Measurements from ENCODE around the gene EP400. TPM values are rescaled to one million over a fixed set of nuclear protein-coding genes. Genes with fewer than 3 reads are reported as not detected.
"Not testable (repeated sequence)": the region's sequence is repeated elsewhere in the genome, so short reads cannot be mapped to it uniquely, and the experiment has no call there.

Gene EP400
- total RNA-seq, 1 experiment from 2014 or later, result 3.9 TPM

DNA sequence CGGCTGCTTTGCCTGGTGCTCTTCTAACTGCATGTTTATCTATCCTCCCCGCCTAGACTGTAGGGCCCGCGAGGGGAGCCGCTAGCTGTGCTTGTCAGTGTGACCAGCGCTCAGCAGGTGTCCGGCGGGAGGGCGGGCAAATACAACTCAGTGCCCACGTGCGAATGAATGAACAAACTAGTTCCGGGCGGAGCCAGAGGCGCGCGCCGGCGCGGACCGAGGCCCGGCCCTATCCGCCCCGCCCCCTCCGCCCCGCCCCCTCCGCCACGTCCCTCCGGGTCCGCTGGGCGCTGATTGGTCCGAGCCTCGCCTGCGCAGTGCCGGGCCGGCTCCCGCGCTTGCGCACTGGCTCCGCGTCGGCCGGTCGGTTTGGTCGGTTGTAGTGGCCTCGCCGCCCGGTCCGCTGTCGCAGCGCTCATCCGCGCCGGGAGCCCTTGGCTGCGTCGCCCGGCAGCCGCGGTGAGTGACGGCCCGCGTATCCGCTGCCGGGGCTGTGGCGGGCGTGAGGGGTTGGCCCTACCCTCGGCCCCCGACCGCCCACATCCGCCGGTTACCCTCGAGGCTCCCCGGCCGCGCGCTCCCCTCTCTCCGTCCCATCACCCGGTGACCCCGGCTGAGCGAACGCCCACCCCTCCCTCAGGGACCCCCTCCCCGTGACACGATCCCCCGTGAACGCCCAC, 134.3 kb downstream of the EP400 start:
- peak; percentile 80 for DNase-seq (ENCODE audit: low read depth)
- in situ Hi-C loops (cut with HindIII; ENCODE audit: low pct_unique_long_range_greater_than_20kb, low sequenced_read_pairs), result no loop called here

DNA sequence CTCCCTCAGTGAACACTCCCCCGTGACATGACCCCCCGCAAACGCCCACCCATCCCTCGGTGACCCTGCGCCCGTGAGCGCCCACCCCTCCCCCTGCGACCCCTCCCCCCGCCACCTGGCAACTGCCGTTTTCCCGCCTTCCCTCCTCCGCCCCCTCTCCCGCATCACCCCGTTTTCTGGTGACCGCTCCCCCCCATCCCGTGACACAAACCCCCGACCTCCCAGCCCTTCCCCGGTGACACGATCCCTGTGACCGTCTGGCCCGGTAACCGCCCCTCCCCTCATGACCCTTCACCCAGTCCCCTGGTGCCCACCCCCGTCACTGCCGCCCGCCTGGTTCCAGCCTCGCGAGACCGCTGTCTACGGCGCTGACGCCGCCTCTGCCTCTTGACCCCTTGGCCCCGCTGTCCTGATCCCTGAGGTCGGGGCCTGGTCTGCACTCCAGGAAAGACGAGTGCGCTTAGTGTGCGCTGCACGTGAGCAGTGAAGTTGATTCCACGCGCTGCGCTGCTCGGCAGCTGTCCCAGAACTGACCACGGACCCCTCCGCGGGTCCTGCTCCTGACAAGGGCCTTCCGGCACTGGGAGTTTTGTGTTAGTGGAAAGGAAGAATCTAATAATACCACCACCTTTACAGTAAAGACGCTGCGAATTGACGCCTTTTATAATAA, 135.0 kb downstream of the EP400 start:
- DNase-seq (ENCODE audit: low read depth), result peak; percentile 65
- in situ Hi-C loops (cut with HindIII; ENCODE audit: low pct_unique_long_range_greater_than_20kb, low sequenced_read_pairs), result no loop called here

DNA sequence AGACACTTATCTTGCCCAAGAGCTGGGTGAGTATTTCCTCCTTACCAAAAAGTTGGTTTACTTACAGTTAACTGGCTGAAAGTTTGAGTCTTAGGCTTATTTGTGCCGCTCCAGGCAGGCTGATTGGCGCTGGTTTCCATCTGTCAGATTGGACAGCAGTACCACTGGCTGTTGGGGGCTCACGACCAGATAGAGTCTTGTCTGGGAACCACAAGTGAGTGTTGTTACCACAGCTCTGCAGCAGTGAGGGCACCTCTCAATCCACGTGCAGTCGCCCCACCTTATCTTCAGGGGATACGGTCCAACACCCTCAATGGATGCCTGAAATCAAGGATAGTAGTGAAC, 135.5 kb downstream of the EP400 start:
- DNase-seq (ENCODE audit: low read depth), result no peak
- in situ Hi-C loops (cut with HindIII; ENCODE audit: low pct_unique_long_range_greater_than_20kb, low sequenced_read_pairs), result no loop called here

DNA sequence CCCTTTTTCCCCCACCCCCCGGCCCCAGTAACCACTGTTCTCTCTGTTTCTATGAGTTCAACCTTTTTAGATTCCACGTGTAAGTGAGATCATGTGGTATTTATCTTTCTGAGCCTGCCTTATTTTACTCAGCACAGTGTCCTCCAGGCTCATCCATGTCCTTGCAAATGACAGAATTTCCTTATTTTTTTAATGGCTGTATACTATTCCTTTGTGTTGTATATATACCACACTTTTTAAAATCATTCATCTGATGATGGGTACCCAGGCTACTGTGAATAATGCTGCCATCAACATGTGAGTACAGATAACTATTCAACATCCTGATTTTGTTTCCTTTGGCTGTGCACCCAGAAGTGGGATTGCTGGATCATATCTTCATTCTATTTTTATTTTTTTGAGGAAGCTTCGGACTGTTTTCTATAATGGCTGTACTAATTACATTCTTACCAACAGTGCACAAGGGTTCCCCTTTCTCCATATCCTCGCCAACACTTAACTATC, 139.7 kb downstream of the EP400 start:
- in situ Hi-C loops (cut with HindIII; ENCODE audit: low pct_unique_long_range_greater_than_20kb, low sequenced_read_pairs), result no loop called here
- DNase-seq (ENCODE audit: low read depth), result no peak

DNA sequence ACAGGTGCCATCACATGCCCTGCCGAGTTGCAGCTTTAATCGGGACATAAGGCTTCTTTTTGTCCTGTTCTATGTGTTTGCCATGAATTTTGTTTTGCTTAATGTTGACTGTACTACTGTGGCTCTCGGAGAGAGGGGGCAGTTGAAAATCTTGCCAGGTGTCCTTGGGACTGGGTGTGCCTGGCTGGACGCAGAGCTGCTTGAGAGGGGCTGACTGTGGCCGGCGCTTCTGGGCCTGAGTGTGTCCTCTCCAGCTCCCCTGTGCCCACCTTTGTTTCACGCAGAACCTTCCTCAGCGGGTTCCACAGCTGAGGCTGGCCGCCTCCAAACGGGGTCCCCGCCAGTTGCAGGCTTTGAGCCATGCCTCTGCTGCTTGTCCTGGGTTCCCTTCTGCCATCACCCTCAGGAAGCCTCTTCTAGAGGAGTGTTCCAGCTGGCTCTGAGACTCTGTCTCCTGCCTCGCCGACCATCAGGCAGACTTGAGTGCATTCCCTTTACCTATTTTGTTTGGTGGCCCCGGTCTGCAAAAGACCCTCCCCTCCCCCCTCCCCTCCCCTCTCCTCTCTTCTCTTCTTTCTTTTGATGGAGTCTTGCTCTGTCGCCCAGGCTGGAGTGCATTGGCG, 144.6 kb downstream of the EP400 start:
- in situ Hi-C loops (cut with HindIII; ENCODE audit: low pct_unique_long_range_greater_than_20kb, low sequenced_read_pairs), result no loop called here
- no peak for DNase-seq (ENCODE audit: low read depth)

- peak; percentile 16 for DNase-seq (ENCODE audit: low read depth)
- in situ Hi-C loops (cut with HindIII; ENCODE audit: low pct_unique_long_range_greater_than_20kb, low sequenced_read_pairs), result no loop called here
Measured at GRCh38 chr12:132095520-132096409, 146.0 kb downstream of the EP400 start.

DNA sequence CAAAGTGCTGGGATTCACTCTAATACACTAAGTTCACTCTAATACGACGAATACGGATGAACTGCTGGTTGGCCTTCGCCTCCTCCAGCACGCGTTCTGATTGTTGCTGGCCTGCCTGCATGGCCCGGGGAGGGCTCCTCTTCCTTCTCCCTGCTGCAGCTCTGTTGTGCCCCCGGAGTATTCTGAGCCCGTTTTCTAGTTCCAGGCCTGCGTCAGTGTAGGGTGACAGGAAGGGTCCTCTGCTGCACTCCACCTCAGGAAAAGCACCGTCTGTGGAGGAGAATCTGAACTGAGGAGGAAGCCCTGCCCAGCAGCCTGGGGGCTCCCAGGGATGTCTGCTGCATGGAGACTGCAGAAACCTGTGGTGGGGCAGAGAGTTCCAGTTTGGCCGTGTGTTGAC, 150.0 kb downstream of the EP400 start:
- in situ Hi-C loops (cut with HindIII; ENCODE audit: low pct_unique_long_range_greater_than_20kb, low sequenced_read_pairs), result no loop called here
- DNase-seq (ENCODE audit: low read depth), result no peak

DNA sequence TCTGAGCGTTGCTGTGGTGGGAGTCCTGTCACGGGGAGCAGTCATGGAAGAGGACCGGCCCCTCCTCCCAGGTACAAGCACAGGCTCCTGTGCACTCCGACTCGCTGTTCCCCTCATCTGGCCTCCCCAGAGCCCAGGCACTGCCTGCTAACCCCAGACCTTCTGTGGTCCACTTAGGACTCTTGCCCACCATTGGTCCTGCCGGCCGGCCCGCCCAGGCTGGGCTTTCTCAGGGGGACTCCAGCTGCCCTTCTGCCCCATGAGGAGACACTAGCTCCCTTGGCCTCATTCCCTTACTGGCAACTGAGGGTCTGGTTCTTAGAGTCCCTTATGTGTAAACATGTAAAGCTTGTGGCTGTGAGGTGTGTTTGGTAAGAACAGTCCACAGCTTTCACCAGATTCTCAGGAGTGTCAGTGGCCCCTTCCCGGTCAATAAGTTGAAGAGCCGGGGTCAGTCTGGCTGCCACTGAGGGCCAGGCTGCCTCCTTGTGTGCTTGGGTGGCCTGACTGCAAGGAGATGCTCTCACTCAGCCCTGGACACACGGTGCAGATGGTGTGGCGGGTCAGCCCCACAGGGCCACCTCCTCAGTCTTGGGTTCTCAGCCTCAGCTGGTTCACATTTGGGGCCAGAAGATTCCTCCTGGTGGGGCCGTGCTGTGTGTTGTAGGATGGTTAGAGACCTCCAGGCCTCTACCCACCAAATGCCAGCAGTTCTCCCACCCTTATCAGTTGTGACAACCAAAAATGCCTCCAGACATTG, 150.7 kb downstream of the EP400 start:
- DNase-seq (ENCODE audit: low read depth), result no peak
- in situ Hi-C loops (cut with HindIII; ENCODE audit: low pct_unique_long_range_greater_than_20kb, low sequenced_read_pairs), result no loop called here

GRCh38 chr12:132102297-132102696, 152.6 kb downstream of the EP400 start:
- in situ Hi-C loops (cut with HindIII; ENCODE audit: low pct_unique_long_range_greater_than_20kb, low sequenced_read_pairs), result no loop called here
- no peak for DNase-seq (ENCODE audit: low read depth)

DNA sequence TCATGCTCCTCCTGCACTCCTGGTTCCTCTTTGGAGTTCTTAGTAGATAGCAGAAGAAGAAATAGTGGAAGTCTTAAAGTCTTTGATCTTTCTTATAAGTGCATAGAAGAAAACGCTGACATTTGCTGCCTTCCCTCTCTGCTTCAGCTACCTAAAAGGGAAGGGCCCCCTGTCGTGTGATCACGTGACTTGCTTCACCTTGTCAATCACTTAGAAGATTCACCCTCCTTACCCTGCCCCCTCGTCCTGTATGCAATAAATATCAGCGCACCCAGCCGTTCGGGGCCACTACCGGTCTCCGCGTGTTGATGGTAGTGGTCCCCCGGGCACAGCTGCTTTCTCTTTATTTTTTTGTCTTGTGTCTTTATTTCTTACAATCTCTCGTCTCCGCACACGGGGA, 153.3 kb downstream of the EP400 start:
- DNase-seq (ENCODE audit: low read depth); in situ Hi-C loops (cut with HindIII; ENCODE audit: low pct_unique_long_range_greater_than_20kb, low sequenced_read_pairs): not testable (repeated sequence)

- in situ Hi-C loops (cut with HindIII; ENCODE audit: low pct_unique_long_range_greater_than_20kb, low sequenced_read_pairs), result no loop called here
- no peak for DNase-seq (ENCODE audit: low read depth)
Measured at GRCh38 chr12:132103542-132104308, 154.0 kb downstream of the EP400 start.

GRCh38 chr12:132105467-132105866, 155.7 kb downstream of the EP400 start:
- DNase-seq (ENCODE audit: low read depth), result no peak
- in situ Hi-C loops (cut with HindIII; ENCODE audit: low pct_unique_long_range_greater_than_20kb, low sequenced_read_pairs), result no loop called here

DNA sequence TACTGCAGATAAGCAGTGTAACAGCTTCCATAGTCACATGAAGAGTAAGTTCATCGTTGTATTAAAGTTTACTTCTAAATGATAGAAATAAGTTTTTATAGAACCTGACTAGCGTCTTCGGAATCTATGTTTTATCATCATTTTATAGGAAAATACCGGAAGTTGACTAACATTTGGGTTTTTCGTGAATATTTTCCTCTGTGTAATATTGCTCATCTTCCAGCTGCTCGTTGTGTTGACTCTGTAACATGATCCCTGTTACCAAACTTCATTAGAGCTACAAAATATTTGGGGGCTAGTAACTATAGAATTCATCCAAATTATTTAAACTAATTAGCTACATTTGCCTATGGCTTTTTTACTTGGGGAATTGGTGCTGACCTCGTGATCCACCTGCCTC, 157.2 kb downstream of the EP400 start:
- DNase-seq (ENCODE audit: low read depth), result no peak
- in situ Hi-C loops (cut with HindIII; ENCODE audit: low pct_unique_long_range_greater_than_20kb, low sequenced_read_pairs), result no loop called here

GRCh38 chr12:132108211-132108832, 158.6 kb downstream of the EP400 start:
- in situ Hi-C loops (cut with HindIII; ENCODE audit: low pct_unique_long_range_greater_than_20kb, low sequenced_read_pairs), result no loop called here
- DNase-seq (ENCODE audit: low read depth), result no peak

DNA sequence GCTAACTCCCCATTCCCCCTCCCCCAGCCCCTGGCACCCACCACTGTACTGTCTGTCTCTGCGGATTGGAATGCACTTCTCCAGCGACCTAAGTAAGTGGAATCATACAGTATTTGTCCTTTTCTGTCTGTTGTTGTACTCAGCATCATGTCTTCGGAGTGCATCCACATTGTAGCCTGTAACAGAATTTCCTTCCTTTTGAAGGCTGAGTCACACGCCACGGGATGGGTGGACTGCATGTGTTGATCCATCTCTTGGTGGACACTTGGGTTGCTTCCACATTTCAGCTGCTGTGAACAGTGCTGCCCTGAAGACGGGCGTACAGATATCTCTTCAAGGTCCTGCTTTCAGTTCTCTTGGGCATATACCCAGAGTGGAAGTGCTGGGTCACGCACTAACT, 160.0 kb downstream of the EP400 start:
- in situ Hi-C loops (cut with HindIII; ENCODE audit: low pct_unique_long_range_greater_than_20kb, low sequenced_read_pairs), result no loop called here
- no peak for DNase-seq (ENCODE audit: low read depth)

DNA sequence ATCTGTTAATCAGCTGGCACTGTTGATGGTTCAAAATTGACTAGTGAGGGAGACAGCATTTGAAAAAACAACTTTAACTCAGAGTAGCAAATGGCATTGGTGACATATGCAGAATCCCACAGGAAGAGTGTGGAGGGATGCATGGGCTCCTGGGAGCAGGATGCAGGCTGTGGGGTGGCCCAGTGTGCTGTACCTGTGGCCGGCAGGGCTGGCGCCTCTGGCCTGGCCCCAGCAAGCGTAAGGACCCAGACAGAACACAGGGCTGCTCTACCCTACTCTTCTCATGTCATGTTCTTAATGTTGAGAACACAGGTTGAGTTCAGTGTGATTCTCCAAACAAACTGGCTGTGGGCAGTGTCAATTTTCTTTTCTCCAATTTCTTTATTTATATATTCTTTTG, 160.9 kb downstream of the EP400 start:
- DNase-seq (ENCODE audit: low read depth), result no peak
- in situ Hi-C loops (cut with HindIII; ENCODE audit: low pct_unique_long_range_greater_than_20kb, low sequenced_read_pairs), result no loop called here

Measured in Caki2 (cell line).